Endothelial cell of hepatic sinusoid (primary cell): ENCODE measurements around the gene ATP1A4.

Experiments used
- in situ Hi-C: cut with HindIII; loops from 2 replicates; pipeline ENCODE4 v1.10.0; 2017; ENCODE audit warnings: low sequenced_read_pairs

Gene ATP1A4

GRCh38 chr1:160168609-160169369, 17.4 kb downstream of the ATP1A4 start:
- in situ Hi-C loops, result no loop called here

GRCh38 chr1:160169553-160170399, 18.4 kb downstream of the ATP1A4 start:
- in situ Hi-C loops, result no loop called here

GRCh38 chr1:160171354-160171753, 20.0 kb downstream of the ATP1A4 start:
- in situ Hi-C loops, result no loop called here

- in situ Hi-C loops, result no loop called here
Measured at GRCh38 chr1:160171980-160172379, 20.6 kb downstream of the ATP1A4 start.

- in situ Hi-C loops, result no loop called here
Measured at GRCh38 chr1:160177231-160177630, 25.8 kb downstream of the ATP1A4 start.

GRCh38 chr1:160177667-160178066, 26.3 kb downstream of the ATP1A4 start:
- in situ Hi-C loops, result no loop called here

- in situ Hi-C loops, result no loop called here
Measured at GRCh38 chr1:160178731-160179130, 27.3 kb downstream of the ATP1A4 start.

- in situ Hi-C loops, result no loop called here
Measured at GRCh38 chr1:160179336-160179735, 27.9 kb downstream of the ATP1A4 start.

GRCh38 chr1:160186246-160186645, 34.8 kb downstream of the ATP1A4 start:
- in situ Hi-C loops, result no loop called here

- in situ Hi-C loops, result no loop called here
Measured at GRCh38 chr1:160186729-160187128, 35.3 kb downstream of the ATP1A4 start.

- in situ Hi-C loops, result no loop called here
Measured at GRCh38 chr1:160187407-160187806, 36.0 kb downstream of the ATP1A4 start.

GRCh38 chr1:160188341-160188740, 36.9 kb downstream of the ATP1A4 start:
- in situ Hi-C loops, result no loop called here

- in situ Hi-C loops, result no loop called here
Measured at GRCh38 chr1:160189649-160190625, 38.5 kb downstream of the ATP1A4 start, which contains the start of gene CASQ1. CASQ1 (plus strand) TSS chr1:160190575; CDS start chr1:160190752, 177 bp downstream.

- in situ Hi-C loops, result no loop called here
Measured at GRCh38 chr1:160191756-160192155, 40.4 kb downstream of the ATP1A4 start.

- in situ Hi-C loops, result no loop called here
Measured at GRCh38 chr1:160192234-160192633, 40.8 kb downstream of the ATP1A4 start.

GRCh38 chr1:160193091-160193819, 41.9 kb downstream of the ATP1A4 start:
- in situ Hi-C loops, result no loop called here

- in situ Hi-C loops, result no loop called here
Measured at GRCh38 chr1:160193832-160194736, 42.7 kb downstream of the ATP1A4 start.

GRCh38 chr1:160194737-160195059, 43.3 kb downstream of the ATP1A4 start:
- in situ Hi-C loops, result no loop called here

- in situ Hi-C loops, result no loop called here
Measured at GRCh38 chr1:160196143-160196542, 44.7 kb downstream of the ATP1A4 start.
